SK-N-SH (cell line): ENCODE data around the gene HRH3. TPM values are rescaled to one million over a fixed set of nuclear protein-coding genes. Genes with fewer than 3 reads are reported as not detected.

Experiments used
- CTCF ChIA-PET: fragments of 300-600, 350-600 bp; formaldehyde crosslinking; extraction: SDS; loops from one replicate; lab custom pipeline; 2021; lab: Yijun Ruan, JAX
- POLR2A ChIA-PET: fragments of 350-600 bp; sonication (Branson Sonifier 250); formaldehyde crosslinking; extraction: SDS; loops from one replicate; lab custom pipeline; 2020; ENCODE audit warnings: antibody characterized with exemption, inconsistent platforms; lab: Yijun Ruan, JAX
- DNase-seq: peaks from one replicate; pipeline ENCODE4 v3.0.0; 2012
- H2AFZ ChIP-seq: fragments of 200-600 bp; sonication (generic); 2 replicates; pipeline ENCODE4 v1.8.1; 2016; ENCODE audit warnings: antibody characterized with exemption, mild to moderate bottlenecking, low read depth
- H3F3A ChIP-seq: fragments of 200-600 bp; sonication (generic); replicated peaks from 2 replicates; pipeline ENCODE3; 2016; ENCODE audit warnings: antibody characterized with exemption, mild to moderate bottlenecking; ENCODE audit not compliant: insufficient read depth
- H3K27ac ChIP-seq, 2 experiments: fragments of 200-500 bp in 1 of 2; fragments of 200-600 bp in 1 of 2; sonication (Bioruptor generic) in 1 of 2; sonication (generic), shearing (Covaris generic) in 1 of 2; 2 replicates each; pipeline versions ENCODE4 v1.5.1 to v1.6.1; 2014 to 2016; ENCODE audit warnings: low read depth in 2 of 2, inconsistent platforms in 1 of 2, low read length in 1 of 2, mild to moderate bottlenecking in 1 of 2, mixed read lengths in 1 of 2
- H3K27me3 ChIP-seq: fragments of 200-600 bp; sonication (generic), shearing (Covaris generic); 2 replicates; pipeline ENCODE4 v1.6.1; 2016; ENCODE audit warnings: mixed run types; ENCODE audit not compliant: insufficient read depth
- H3K36me3 ChIP-seq, 2 experiments: fragments of 200-500 bp in 1 of 2; fragments of 200-600 bp in 1 of 2; sonication (Bioruptor generic) in 1 of 2; sonication (generic) in 1 of 2; replicated peaks in 1 of 2; 2 replicates each; pipeline versions ENCODE3 to v1.5.1; 2014 to 2016; ENCODE audit warnings: low read length in 1 of 2, mild to moderate bottlenecking in 1 of 2; ENCODE audit not compliant: insufficient read depth in 2 of 2, control insufficient read depth in 1 of 2
- H3K4me1 ChIP-seq, 2 experiments: fragments of 200-500 bp in 1 of 2; fragments of 200-600 bp in 1 of 2; sonication (Bioruptor generic) in 1 of 2; sonication (generic), shearing (Covaris generic) in 1 of 2; 2 replicates each; pipeline versions ENCODE4 v1.5.1 to v1.6.1; 2014 to 2016; ENCODE audit warnings: low read depth in 1 of 2, low read length in 1 of 2, mixed run types in 1 of 2; ENCODE audit not compliant: insufficient read depth in 2 of 2, control insufficient read depth in 1 of 2
- H3K4me2 ChIP-seq: fragments of 200-600 bp; sonication (generic), shearing (Covaris generic); 2 replicates; pipeline ENCODE4 v1.6.1; 2017; ENCODE audit warnings: mixed run types
- H3K4me3 ChIP-seq, 2 experiments: fragments of 200-500 bp in 1 of 2; fragments of 200-600 bp in 1 of 2; sonication (Bioruptor generic) in 1 of 2; sonication (generic), shearing (Covaris generic) in 1 of 2; 2 replicates each; pipeline versions ENCODE4 v1.5.1 to v1.8.1; 2014 to 2016; ENCODE audit warnings: low read depth in 2 of 2, inconsistent platforms in 1 of 2, low read length in 1 of 2, mild to moderate bottlenecking in 1 of 2, mixed read lengths in 1 of 2, moderate library complexity in 1 of 2
- H3K79me2 ChIP-seq: fragments of 200-600 bp; sonication (generic); 2 replicates; pipeline ENCODE4 v1.8.1; 2017; ENCODE audit warnings: mild to moderate bottlenecking; ENCODE audit not compliant: insufficient read depth
- H3K9ac ChIP-seq: fragments of 200-600 bp; sonication (generic); 2 replicates; pipeline ENCODE4 v1.6.1; 2017; ENCODE audit warnings: mixed run types
- H3K9me2 ChIP-seq: fragments of 200-600 bp; sonication (generic); 2 replicates; pipeline ENCODE4 v1.6.1; 2017; ENCODE audit warnings: mixed run types
- H3K9me3 ChIP-seq: fragments of 200-600 bp; sonication (generic); 2 replicates; pipeline ENCODE4 v1.6.1; 2017; ENCODE audit warnings: mixed run types, mild to moderate bottlenecking, moderate library complexity
- H4K20me1 ChIP-seq: fragments of 200-600 bp; sonication (generic); 2 replicates; pipeline ENCODE4 v1.6.1; 2017; ENCODE audit warnings: mild to moderate bottlenecking, mixed run types; ENCODE audit not compliant: insufficient read depth
- CHD2 ChIP-seq: fragments of 150-350 bp; IDR thresholded peaks from 2 replicates; pipeline ENCODE4 v1.6.1; 2018; ENCODE audit warnings: low read length; ENCODE audit not compliant: partially characterized antibody
- EP300 ChIP-seq, 2 experiments: IDR thresholded peaks; 2 replicates each; pipeline versions ENCODE4 v1.4.0 to v1.6.1; 2012; ENCODE audit warnings: borderline replicate concordance in 1 of 2, low read depth in 1 of 2, low read length in 1 of 2
- EZH2phosphoT487 ChIP-seq: fragments of 200-600 bp; sonication (generic); IDR thresholded peaks from 2 replicates; pipeline ENCODE4 v1.6.1; 2017; ENCODE audit warnings: low read depth, mixed run types, mild to moderate bottlenecking, antibody characterized with exemption, moderate library complexity, borderline replicate concordance
- FOXJ3 ChIP-seq: sonication (generic); formaldehyde crosslinking; IDR thresholded peaks from 2 replicates; pipeline ENCODE4 v1.5.1; 2020; ENCODE audit warnings: mild to moderate bottlenecking, missing genetic modification reagents
- JUND ChIP-seq: IDR thresholded peaks from 2 replicates; pipeline ENCODE4 v1.4.0; 2012
- NFIC ChIP-seq: IDR thresholded peaks from 2 replicates; pipeline ENCODE4 v1.4.0; 2012; ENCODE audit warnings: borderline replicate concordance
- POLR2AphosphoS5 ChIP-seq: IDR thresholded peaks from 2 replicates; pipeline ENCODE4 v1.6.1; 2012; ENCODE audit warnings: low read depth, low read length
- SIN3A ChIP-seq: IDR thresholded peaks from 2 replicates; pipeline ENCODE4 v1.6.1; 2012; ENCODE audit warnings: low read depth, mild to moderate bottlenecking, low read length, moderate library complexity, borderline replicate concordance
- SMC3 ChIP-seq: IDR thresholded peaks from 2 replicates; pipeline ENCODE4 v1.6.1; 2012; ENCODE audit warnings: low read depth, low read length, improper control_type of control experiment
- YY1 ChIP-seq: IDR thresholded peaks from 2 replicates; pipeline ENCODE4 v1.4.0; 2012; ENCODE audit warnings: low read depth, mild to moderate bottlenecking
- WGBS: methylation state at CpG from one replicate; pipeline ENCODE4 v1.1.6; 2017; ENCODE audit warnings: low lambda C conversion rate; 5-methylcytosine and 5-hydroxymethylcytosine counted together
- polyA plus RNA-seq, 3 experiments: library from polyadenylated mRNA; depleted of rRNA; stranded (reverse); fragments of >200 nt; gene quantifications; 2 replicates each; pipeline ENCODE4 v1.2.3, GENCODE V29; 2012

The HRH3 gene
- polyA plus RNA-seq, 1 of the 3 experiments (the other 2 are of a cell fraction), result 0.02 TPM

GRCh38 chr20:62174870-62175624, 45.0 kb downstream of the HRH3 start:
- Histone ChIP-seq H3K36me3 (peaks cover 12 to 25% of the 10 kb centered on the region in 2 experiments), H3K9me2 (no peaks in the 10 kb centered on the region), H2AFZ (no peak overlapping the region), H3K9me3 (no peaks in the 10 kb centered on the region), H3K9ac (no peak overlapping the region), H3K4me2 (no peak overlapping the region), H3K4me3 (no peak overlapping the region), H3K4me1 (peaks cover 0 to 12% of the 10 kb centered on the region in 2 experiments; a peak in 1 of 4 replicates), H3K27me3 (no peaks in the 10 kb centered on the region), H3K79me2 (no peaks in the 10 kb centered on the region)
- POLR2A ChIA-PET, result no interaction called here
- WGBS, result 93% methylated on average over 23 of the region's 26 CpGs
- no peak for DNase-seq
- CTCF ChIA-PET, result interaction anchor here (1.8 to 2.6 kb wide), 2 partner anchors 19 to 164 kb away, joined by 6 to 11 read pairs; no protein-coding TSS in a partner anchor
- TF ChIP-seq SIN3A (no peak), YY1 (no peak), SMC3 (no peak), POLR2AphosphoS5 (no peak), CHD2 (no peak), NFIC (no peak), EZH2phosphoT487 (no peak), FOXJ3 (CRISPR knock-in tag) (no peak), JUND (no peak)
- TF ChIP-seq, all 33 proteins: peak for 0
- no peaks in the 10 kb centered on the region for H4K20me1 ChIP-seq
- H3K27ac ChIP-seq, result no peak overlapping the region
- H3F3A ChIP-seq, result peaks cover 4% of the 10 kb centered on the region

DNA sequence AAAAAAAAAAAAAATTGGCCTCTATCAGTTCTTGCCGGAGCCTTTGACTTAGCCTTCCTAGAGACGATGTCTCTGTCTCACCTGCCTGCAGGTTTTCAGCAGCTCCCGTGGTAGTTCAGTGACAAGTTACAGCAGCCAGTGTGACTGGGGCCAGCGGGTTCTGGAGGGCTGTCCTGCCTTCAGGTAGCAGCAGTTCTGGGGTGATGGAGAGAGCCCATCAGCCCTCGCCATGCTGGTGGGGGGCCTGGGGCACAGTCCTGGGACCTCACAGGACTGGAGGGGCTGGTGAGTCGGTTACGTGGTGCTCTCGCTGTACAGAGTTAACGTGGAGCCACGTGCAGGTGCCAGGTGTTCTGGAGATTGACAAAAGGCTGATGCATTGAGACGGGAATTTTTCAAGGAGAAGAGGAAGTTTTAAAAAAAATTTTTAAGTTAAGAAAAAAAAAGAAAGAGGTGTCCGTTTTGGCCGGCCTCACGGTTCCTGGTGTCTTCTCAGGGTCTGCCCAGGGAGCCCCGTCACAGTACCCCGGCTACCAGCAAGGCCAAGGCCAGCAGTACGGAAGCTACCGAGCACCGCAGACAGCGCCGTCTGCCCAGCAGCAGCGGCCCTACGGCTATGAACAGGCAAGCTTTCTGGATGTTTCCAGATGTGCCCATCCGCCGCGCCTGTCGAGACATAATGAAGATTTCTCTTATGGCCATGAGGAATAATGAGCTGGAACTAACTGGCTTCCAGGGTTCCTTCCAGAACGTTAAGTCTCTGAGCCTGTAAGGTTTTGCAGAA, 45.9 kb downstream of the HRH3 start:
- TF ChIP-seq EP300 (IDR thresholded peaks at IDR 0.05; ENCODE audit: borderline replicate concordance in 1 of 2, low read depth in 1 of 2, low read length in 1 of 2), result no peak
- no peak for TF ChIP-seq POLR2AphosphoS5
- Histone ChIP-seq H3K9me3 (no peaks in the 10 kb centered on the region), H2AFZ (no peak overlapping the region), H3K36me3 (peaks cover 9 to 22% of the 10 kb centered on the region in 2 experiments), H3K27ac (no peak overlapping the region), H3K4me3 (no peak overlapping the region), H3K9me2 (no peaks in the 10 kb centered on the region), H3K27me3 (no peaks in the 10 kb centered on the region), H3K79me2 (no peaks in the 10 kb centered on the region), H3K4me1 (peaks cover 0 to 12% of the 10 kb centered on the region in 2 experiments; a peak in 1 of 4 replicates), H3K9ac (no peak overlapping the region), H3F3A (no peaks in the 10 kb centered on the region), H4K20me1 (no peaks in the 10 kb centered on the region), H3K4me2 (no peak overlapping the region)
- CTCF ChIA-PET, result interaction anchor here (1.1 to 2.6 kb wide), 2 partner anchors 9 to 18 kb away, joined by 3 to 11 read pairs; no protein-coding TSS in a partner anchor
- DNase-seq, result no peak
- 97% methylated on average over 21 of the region's 28 CpGs for WGBS
- POLR2A ChIA-PET, result no interaction called here
